ENCODE data around the gene PTPRN2.
"Not testable (repeated sequence)": the region's sequence is repeated elsewhere in the genome, so short reads cannot be mapped to it uniquely, and the experiment has no call there.

The PTPRN2 gene

GRCh38 chr7:157745721-157746709 lies 841.6 kb downstream of the PTPRN2 start:
- DNase-seq, result no peak

DNA sequence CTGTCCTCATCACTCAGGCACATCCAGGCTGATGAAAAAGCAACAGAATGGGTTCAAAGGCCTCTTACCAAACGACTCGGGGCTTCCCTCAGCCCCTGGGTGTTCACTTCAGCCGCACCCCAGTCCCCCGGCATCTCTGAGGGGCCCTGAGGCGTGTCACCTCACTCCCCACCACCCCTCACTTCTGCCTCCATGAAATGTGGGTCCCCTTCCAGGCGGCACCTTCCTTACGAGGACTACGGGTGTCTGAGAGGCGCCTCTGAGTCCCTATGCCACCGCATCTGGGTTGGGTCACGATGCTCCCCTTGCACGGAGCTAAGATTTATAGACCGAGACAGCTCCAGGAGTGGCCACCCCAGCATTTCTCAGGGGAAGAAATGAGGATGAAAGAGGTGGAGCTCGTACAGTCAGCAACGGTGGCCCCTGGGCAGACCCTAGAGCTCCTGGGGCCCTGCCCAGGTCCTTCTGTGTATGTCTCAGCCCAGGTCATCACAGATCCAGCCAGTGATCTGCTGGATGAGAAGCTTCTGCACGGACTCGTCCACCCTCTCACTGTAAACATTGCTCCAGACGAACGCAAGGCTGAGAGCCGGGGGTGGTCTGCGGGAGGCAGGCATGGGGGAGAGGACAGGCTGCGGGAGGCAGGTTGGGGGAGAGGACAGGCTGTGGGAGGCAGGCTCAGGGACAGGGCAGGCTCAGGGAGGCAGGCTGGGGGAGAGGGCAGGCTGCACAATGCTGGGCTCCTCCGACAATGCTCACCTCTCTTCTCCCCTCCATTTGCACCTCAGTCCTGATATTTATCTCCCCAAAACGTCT lies 842.6 kb downstream of the PTPRN2 start:
- DNase-seq, result no peak

- DNase-seq, result no peak
Measured at GRCh38 chr7:157743781-157744525, 843.7 kb downstream of the PTPRN2 start.

DNA sequence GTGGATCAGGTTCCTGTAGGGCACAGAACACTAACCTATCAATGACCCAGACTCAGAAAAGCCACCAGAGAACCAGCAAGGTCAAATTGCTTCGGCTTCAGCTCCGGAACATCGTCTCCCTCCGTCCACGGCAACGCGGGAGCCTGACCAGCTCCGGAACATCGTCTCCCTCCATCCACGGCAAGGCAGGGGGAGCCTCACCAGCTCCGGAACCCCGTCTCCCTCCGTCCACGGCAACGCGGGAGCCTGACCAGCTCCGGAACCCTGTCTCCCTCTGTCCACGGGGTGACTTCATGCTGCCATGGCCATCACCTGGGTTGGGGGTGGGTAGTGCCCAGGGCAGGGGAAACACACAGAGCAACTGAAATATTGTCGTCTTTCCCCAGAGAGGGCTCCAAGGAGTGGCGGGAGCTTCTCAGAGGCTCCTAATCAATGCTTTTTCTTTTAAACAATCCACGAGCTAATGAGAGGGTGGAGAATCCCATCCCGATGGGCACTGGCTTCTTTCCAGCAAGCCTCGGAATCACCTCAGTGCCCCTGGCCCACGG lies 847.3 kb downstream of the PTPRN2 start:
- no peak for DNase-seq

DNA sequence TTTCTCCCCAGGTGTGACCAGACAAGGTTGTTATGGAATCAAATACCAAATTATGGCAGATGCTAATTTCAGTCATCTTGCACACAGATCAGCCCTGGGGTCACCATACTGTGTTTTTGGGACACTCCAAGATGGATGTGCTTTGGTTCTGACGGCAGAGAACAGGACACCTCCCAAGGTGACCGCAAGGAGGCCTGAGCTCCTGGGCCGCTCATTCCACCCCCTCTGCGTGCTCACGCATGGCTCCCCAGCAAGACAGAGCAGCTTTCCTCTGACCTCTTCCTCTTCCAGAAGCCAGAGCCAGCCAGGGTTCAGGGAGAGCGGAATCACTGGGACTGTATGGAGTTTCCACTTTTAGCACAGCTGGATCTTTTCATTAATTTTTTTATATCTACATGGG lies 848.0 kb downstream of the PTPRN2 start:
- no peak for DNase-seq

DNA sequence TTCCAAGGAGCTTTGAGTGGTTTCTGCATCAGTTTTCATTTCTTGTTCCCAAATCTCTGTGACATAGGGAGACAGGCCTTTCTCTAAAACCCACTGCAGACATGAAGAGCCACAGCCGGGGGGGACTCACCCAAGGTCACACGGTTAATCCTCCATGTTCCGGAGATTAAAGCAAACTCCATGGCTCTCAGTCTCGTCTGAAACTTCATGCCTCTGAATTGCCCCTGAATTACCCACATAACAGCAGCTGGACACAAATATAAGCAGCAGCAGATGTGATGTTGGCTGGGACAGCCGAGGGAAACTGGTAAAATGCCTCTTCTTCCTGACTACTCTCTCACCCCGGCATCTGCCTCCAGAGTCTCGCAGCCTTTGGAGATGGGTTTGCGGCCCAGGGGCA lies 848.6 kb downstream of the PTPRN2 start:
- DNase-seq, result no peak

DNA sequence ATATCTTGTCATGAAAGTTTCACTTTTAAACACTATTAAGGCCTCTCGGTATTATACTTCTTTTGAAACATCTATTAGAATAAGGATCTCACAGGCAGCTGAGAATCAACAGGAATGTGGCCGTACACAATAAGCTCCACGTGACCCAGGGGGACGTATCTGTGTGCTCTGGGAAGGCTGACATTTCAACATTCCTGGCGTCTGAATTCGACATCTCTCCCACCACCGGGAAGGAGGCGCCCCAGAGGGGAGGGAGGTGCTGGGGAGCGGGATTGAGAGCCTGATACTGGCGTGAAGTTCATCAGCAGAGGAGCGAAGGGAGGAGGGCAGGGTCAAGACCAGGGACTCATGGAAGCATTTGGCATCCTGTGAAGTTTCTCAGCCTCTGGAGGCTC lies 849.6 kb downstream of the PTPRN2 start:
- DNase-seq, result no peak

DNA sequence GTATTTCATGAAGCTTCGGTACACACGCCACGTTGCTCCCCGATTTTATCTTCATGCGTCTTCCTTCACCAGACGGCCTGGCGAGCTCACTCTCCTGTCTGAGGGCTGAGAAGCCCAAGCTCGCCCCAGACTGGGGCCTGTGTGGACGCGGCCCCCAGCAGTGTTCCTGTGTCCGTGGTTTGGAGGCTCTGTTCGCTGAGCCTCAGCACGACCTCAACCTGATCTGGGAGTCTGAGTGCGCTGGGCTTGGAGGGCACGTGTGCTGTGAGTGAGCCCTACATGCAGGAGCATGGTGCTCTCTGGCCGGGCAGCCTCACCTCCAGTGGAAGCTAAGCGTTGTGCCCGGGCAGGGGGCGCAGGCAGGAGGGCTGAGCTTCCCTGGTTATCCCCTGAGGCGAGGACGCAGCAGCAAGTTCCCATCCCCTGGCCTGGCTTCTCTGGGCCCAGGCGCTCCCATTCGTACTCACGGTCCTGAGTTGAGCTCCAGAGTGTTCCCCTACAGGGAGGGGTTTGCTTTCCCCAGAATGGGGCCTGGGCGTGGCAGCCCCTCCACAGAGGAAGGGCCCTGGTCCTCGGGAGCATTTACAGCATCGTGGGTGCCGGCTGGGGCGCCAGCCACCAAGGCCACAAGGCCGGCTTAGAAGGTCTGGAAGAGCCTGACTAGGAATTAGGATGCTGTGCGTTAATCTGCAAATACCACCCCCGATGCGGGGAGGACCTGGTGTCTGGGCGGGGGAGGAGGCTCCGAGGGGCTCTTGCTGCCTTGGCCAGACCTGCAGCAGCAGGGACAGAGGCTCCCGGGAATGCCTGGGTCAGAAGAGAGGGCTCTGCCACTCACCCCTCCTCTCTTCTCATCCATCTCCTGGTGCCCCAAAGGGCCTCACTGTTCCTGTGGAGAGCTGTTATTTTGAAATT lies 850.2 kb downstream of the PTPRN2 start:
- no peak for DNase-seq

DNA sequence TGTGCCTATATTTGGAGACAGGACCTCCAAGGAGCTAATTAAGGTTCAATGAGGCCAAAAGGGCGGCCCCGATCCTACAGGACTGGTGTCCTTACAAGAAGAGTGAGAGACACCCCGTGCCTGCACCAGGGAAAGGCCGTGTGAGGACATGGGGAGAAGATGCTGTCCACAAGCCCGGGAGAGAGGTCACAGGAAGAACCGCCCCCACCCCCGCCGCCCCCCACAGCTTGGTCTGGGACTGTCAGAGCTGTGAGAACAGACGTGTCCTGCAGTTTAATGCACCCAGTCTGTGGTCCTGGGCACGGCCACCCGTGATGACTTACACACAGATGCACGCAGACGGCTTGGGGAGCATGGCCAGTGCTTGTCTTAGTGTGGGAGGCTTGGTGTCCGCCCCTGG lies 851.3 kb downstream of the PTPRN2 start:
- DNase-seq, result no peak

- no peak for DNase-seq
Measured at GRCh38 chr7:157735826-157736225, 851.8 kb downstream of the PTPRN2 start.

DNA sequence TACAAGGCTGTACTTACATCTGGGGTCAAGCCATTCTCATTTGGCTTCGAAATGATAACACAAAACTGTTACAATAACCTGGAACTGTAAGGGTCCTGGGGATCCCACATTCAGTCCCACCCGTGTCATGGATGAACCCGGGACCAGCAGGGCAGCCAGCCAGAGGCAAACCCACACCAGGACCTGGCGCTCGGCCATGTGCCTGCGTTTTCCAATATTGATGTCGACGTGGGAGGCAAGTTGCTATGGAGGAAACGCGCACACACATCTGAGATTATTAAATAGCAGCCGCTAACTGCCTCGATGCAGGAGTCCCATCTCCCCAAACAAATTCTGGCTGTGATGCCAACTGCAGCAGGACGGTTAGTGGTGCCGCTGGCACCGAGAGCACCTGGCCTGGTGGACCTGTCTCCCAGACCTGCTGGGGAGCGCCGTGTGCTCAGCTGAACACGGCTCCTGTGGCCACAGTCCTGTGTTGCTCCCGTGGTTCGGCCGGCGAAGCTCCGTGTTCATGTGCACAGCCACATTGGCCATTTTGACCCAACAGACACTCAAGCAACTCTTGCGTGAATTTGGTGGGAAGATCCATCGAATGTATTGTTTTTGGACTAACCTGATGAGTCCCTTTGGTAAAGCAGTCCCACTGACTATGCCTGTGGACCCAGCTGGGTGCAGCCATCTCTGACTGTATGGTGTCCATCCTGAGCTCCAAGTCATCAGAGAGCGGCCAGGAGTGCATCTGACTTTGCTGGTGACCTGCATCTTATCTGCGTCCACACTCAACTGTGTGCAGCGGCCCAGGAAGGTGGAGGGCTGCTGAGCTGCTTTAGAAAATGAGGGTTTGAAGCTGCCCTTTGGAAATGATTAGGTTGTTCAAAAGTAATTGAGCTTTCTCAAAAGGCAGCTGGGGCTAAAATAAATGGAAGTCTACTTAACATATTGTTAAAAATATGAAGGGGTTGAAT lies 852.7 kb downstream of the PTPRN2 start:
- no peak for DNase-seq

- DNase-seq, result not testable (repeated sequence)
Measured at GRCh38 chr7:157733760-157734395, 853.7 kb downstream of the PTPRN2 start.

DNA sequence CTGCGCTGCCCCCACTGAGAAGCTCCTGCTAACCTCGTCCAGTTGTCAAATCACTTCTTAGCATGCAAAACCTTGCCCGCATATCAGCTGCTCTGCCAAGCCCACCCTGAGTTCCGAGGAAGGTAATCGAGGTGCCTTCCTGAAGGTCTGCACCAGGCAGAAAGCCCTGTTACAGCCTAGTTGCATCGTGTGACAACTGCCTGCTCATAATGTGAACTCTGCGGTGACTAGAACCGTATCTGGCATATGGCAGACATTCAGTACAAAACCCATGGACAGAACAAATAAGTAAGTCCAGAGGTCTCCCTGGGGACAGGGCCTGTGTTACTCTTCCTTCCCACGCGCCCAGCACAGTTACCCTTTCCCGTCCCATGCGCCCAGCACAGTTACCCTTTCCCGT lies 856.5 kb downstream of the PTPRN2 start:
- DNase-seq, result no peak

GRCh38 chr7:157730614-157731013 lies 857.0 kb downstream of the PTPRN2 start:
- no peak for DNase-seq

DNA sequence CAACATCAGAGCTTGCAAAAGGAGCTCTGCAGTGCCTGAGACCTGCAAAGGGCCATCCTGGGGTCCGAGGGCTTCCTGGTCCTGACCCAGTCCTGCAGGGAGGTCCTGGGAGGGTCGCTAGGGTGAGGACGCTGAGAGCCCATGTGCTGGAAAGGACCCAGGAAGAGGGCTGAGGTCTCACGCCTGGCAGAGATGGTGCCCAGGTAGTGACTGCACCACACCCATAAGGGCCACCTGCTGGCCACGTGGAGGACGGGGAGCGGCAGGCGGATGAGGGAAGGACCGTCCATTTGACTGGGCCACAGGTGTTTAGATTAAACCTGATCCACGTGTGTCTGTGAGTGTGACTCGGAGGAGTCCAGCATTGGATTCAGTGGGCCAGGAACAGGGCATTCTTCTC lies 858.1 kb downstream of the PTPRN2 start:
- DNase-seq, result no peak

DNA sequence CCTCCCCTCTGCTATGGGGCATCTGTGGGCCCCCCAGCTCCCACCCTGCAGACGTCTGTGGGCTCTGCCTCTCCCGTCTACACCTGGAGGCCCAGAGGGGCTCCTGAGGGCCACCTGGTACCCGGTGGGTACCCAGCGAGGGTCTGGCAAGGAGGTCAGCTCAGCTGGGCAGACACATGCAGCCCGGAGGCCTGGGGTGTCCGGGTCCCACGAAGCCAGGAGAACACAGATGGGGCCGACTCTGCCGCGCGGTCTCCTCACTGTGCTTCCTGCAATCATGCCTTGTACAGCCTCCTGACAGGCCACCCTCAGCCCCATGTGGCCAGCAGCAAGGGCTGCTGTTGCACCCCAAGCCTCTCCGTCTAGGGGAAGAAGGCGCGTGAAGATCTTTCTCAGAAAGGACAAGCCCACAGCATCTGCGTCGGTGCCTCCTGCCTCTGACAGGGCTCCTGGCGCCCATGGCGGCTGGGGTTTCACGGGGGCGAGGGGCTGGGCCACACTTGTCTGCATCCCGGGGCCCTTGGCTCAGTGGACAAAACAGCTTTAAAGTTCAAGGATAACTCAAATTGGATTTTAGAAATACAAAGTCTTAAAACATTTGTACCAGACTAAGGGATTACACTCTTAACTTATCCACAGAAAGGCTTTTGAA lies 859.5 kb downstream of the PTPRN2 start:
- no peak for DNase-seq

DNA sequence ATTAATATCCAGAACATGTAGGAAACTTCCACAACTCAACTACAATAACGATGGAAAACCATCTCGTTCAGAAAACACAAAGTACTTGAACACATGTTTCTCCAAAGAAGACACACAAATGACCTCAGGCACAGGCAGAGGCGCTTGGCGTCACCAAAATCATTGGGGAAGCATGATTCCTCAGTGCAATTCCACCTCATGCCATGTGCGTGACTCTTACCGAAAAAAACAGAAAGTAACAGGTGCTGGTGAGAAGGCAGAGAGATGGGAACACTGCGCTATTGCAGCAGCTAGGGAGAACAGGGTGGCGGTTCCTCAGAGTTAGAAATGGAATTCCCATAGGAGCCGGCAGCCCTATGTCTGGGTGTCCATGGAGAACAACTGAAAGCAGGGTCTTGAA lies 860.9 kb downstream of the PTPRN2 start:
- DNase-seq, result no peak

DNA sequence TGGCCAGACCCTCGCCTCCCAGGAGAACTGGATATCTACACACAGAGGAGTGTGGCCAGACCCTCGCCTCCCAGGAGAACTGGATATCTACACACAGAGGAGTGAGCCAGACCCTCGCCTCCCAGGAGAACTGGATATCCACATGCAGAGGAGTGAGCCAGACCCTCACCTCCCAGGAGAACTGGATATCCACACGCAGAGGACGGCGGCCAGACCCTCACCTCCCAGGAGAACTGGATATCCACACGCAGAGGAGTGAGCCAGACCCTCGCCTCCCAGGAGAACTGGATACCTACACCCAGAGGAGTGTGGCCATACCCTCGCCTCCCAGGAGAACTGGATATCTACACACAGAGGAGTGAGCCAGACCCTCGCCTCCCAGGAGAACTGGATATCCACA lies 862.3 kb downstream of the PTPRN2 start:
- not testable (repeated sequence) for DNase-seq

DNA sequence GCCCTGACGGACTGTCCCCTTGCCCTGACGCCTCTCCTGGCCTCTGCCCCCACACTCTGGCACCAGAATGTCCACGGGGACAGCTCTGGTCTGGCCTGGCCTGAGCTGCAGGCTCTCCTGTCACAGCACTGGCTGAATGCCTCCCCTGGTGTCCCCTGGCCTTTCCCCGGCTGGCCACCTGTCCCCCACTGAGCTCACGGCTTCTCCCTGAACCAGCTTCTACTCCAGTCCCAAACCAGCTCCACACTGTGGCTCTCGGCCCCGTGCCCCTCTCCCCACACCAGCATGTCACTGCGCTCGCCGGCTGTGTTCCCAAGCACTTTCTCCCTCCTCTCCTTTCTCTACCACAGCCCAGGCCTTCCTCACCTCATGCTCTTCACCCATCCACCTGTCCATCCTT lies 864.4 kb downstream of the PTPRN2 start:
- DNase-seq, result no peak
